T1000 (cell line): Measurements from ENCODE around the gene APH1B.
"Not testable (repeated sequence)": the region's sequence is repeated elsewhere in the genome, so short reads cannot be mapped to it uniquely, and the experiment has no call there.

Experiments
- DNase-seq: peaks from one replicate; lab custom pipeline; 2025; ENCODE audit warnings: mixed read lengths; lab: John Stamatoyannopoulos, UW

Gene APH1B

DNA sequence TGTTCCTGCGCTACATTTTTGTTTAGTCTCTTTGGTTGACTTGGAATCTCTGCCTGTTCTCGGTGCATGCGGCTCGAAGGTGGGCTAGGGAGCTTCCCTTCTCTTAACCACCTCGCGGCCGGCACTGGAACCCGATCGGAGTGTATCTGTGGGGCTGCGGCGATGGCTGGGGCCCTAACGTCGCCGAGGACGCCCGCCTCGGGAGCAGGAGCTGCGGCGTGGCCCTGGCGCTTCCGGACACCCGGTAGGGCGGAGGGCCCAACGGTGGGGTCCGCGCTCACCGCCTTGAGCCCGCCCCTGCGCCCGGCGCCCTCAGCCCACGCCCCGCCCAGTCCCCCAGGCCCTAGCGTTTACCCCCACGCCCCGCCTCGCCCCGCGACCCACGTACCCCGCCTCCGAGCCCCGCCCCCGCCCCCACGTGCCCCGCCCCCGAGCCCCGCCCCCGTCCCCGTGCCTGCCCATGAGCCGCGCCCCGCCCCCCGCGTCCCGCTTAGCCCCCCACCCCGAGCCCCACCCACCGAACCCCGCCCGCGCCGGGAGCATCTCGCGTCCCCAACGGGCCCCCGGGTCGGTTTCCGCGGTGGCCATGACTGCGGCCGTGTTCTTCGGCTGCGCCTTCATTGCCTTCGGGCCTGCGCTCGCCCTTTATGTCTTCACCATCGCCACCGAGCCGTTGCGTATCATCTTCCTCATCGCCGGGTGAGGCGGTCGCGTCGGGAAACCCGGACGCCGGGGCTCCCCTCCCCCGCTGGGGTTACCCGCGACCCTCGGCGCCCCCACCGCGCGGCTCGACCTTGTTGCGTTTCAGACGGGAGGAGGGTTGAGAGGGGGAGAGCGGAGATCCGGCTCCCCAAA is at the start of gene APH1B:
APH1B (plus strand) TSS at position 568 of the 855 bp plus-strand sequence; CDS start at position 587, 19 bp downstream.
- DNase-seq: peak; percentile 59

GRCh38 chr15:63227689-63228088 is 49.7 kb upstream of the APH1B start:
- DNase-seq: no peak

DNA sequence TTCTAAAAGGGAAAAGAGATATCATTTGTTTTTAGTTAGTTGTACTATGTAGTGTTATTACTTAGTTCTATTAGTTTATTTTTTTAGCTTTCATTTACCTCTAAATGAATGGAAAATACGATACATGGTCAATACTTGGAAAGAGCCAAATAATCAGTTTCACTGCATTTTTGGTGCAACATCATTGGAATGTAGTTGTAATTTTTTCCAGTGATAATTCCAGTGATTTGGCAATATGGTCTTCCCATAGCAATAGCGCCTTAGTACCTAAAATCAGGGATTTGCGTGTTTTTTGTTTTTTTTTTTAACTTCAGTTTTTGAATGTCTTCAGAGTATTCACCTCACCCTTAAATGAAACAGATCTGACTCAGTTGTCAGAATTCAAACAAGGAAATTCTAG is 46.2 kb upstream of the APH1B start:
- DNase-seq: no peak

- DNase-seq: no peak
Observed at GRCh38 chr15:63231706-63232105, 45.7 kb upstream of the APH1B start.

DNA sequence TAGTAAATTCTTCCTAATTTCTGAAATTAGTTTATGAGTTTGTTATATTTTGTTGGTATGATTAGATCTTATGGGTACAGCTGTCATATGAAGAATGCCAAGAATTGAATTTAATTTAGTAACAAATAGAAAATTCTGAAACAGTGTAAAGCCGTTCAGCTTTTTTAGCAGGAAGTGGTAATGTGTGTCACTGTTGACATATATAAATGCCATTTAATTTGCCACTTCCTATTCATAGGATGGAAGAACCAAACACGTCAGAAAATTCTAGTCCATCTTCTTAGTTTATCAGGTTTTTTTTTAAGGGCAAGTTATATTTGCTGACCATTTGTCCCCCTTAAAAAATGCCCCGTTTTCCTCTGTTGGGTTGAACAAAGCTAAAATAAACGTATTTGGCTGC is 45.0 kb upstream of the APH1B start:
- DNase-seq: no peak

DNA sequence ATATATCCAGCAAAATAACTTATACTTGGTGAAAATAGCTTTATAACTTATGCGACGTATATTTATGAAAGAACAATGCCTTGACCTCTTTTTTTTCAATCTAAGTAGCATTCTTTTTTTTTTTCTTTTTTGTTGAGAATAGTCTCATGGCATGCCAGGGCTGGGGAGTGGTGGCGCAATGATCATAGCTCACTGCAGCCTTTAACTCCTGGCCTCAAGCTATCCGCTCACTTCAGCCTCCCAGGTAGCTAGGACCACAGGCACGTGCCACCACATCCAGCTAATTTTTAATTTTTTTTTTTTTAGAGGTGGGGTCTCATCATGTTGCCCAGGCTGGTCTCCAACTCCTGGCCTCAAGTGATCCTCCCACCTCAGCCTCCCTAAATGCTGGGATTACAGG is 44.5 kb upstream of the APH1B start:
- DNase-seq: no peak

DNA sequence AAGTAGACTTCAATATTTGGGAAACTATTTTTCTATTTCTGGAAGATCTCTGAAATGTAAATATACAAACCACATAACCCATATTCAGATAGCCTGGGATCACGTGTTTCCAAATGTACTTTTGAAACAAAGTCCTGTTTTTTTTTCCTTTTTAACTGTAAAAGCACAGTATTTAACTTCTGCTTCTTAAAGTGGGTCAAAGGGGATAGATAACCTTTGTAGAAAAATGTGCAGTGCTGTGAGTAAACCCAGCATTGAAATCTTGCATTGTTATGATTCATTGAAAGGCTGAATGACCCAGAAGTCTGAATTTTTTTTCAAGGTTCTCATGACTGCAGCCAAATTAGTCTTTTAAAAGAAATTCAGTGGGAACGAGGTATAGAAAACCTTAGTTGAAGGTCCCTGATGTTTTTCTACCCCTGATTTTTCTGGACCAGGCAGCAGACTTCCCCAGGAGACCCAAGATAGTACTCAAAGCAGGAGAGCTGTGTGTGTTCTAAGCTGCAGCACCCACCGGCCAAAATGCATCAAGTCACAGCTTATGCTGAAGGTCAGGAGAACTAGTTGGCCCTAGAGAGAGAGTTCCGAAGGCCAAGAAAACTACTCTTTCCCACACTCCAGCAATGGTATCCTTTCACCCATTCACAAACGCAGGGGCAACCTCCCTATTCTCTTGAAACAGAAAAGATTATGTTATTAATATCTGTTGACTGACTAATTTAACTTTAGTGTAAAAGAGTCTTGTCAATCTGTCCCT is 43.6 kb upstream of the APH1B start:
- no peak for DNase-seq

GRCh38 chr15:63234451-63234870 is 42.9 kb upstream of the APH1B start:
- DNase-seq: no peak

DNA sequence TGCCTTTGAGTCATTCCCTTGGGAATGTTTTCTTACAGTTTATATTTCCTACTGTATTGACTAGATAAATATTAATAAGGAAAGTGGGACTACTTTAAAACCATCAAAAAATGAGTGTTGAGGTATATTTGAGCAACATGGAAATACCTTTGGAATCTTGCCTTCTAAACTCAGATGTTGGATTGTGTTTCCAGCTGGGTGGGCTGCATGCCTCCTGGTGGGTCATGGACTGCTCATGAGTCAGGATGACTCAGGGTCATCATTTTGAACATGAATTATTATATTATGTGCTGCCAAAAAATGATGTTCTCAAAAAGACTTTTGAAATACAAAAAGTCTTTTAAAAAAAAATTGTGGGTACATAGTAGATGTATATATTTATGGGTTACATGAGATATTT is 41.1 kb upstream of the APH1B start:
- no peak for DNase-seq

DNA sequence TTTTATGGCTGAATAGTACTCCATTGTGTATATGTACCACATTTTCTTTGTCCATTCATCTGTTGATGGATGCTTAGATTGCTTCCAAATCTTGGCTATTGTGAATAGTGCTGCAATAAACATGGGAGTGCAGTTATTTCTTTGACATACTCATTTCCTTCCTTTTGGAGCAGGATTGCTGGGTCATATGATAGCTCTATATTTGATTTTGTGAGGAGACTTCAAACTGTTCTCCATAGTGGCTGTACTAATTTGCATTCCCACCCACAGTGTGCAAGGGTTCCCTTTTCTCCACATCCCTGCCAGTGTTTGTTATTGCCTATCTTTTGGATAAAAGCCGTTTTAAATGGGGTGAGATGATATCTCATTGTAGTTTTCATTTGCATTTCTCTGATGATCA is 40.3 kb upstream of the APH1B start:
- DNase-seq: not testable (repeated sequence)

DNA sequence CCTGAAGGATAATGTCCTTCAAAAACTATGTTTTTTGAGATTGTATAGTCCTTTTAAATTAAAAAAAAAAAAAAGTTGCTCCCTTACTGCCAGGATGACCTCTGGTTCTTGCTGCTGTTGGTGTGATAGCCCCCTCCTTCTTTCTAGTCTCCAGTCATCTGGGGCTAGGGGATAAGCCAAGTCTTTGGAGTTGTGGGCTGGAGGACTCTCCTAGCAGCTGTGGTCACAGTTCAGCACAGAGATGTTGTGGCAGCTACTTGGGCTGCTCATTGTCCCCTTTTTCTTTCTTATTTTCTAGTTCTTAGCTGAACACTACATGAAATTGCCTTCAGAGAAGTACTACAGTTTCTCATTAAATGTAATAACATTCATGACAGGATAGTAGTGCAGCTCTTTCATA is 39.2 kb upstream of the APH1B start:
- no peak for DNase-seq

- DNase-seq: peak; percentile 57
Observed at GRCh38 chr15:63238796-63239195, 38.6 kb upstream of the APH1B start.

DNA sequence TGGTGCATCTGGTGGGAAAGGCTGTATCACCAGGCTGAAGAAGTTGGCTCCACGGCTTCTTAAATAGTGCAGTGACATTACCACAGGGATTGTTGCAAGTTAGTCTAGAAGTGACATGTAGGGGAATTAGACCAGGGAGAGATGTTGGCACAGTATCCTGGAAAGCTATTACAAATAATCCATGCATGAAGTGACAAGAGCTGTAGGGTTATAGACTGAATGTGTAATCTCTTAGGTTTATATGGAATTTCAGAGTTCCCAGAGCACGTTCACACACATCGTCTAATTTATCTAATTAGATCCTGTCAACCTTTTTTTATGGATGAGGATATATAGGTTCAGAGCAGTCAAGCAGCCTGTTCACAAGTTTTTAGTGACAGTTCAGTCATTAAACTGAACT is 37.3 kb upstream of the APH1B start:
- no peak for DNase-seq

DNA sequence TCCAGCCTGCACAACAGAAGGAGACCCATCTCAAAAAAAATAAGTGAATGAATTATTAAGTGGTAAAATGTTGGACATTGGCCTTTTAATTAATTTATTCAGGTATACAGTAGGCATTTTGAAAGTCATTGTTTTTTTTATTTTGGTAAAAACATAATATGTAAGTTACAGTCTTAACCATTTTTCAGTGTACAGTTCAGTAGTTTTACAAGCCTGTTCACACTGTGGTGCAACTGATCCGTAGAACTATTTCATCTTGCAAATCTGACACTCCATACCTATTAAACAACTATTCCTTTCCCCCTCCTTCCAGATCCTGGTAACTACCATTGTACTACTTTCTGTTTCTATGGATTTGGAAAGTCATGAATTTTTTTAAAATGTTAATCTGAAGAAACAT is 36.1 kb upstream of the APH1B start:
- no peak for DNase-seq

GRCh38 chr15:63243101-63243500 is 34.3 kb upstream of the APH1B start:
- no peak for DNase-seq

DNA sequence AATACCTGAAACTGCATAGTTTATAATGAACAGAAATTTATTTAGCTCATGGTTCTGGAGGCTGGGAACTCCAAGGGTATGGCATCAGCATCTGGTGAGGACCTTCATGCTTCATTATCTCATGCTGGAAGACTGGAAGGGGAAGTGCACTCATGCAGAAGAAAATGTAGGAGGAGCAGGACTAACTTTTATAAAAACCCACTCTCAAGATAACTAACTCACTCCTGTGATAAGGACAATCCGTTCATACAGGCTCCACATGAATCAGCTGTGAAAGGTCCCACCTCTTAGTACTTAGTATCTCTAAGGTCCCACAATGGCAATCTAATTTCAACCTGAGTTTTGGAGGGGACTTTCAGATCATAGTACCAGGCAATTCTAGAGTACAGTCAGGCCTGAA is 33.6 kb upstream of the APH1B start:
- DNase-seq: no peak

- DNase-seq: no peak
Observed at GRCh38 chr15:63244399-63244798, 33.0 kb upstream of the APH1B start.

- no peak for DNase-seq
Observed at GRCh38 chr15:63244976-63245645, 32.3 kb upstream of the APH1B start.

GRCh38 chr15:63246691-63247469 is 30.5 kb upstream of the APH1B start:
- DNase-seq: no peak

DNA sequence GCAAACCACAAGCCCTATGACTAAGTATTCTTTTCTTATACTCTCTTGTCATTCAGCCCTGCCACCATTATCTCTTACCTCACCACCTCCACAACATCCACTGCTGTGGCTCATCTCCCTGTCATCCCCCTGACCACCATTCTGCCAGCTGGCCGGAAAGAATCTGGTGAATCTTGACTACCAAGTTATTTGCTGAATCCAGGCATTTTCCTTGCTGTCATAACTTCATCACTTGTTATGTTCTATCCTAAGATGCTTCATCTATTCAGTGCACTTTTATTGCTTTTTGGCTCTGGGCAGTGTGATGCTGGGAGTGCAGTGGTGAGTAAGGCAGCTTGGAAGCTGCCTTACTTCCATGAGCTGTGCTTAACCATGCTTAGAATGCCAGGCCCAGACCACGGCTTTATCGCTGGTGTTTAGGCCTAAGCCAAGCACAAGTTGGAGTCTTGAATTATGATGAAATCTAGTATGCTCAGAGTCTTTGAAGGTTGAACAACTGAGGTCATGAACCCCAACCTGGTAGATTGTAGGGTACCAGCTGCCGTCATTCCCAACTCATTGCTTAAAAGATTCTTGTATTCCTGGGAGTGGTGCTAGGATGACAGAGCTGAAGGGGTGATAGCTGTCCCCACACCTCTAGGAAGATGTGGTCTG is 27.0 kb upstream of the APH1B start:
- peak; percentile 84 for DNase-seq

GRCh38 chr15:63251701-63252100 is 25.7 kb upstream of the APH1B start:
- no peak for DNase-seq
